GM19455 (cell line): ENCODE measurements around the gene DUSP1.

Experiments
- ATAC-seq: cut with Tn5 transposase; IDR thresholded peaks from one replicate; pipeline ENCODE4 v1.9.1; 2021; ENCODE audit not compliant: unreplicated experiment

DUSP1 gene

GRCh38 chr5:172745838-172746237 is 25.2 kb downstream of the DUSP1 start:
- no peak for ATAC-seq

- ATAC-seq: no peak
Measured at GRCh38 chr5:172745406-172745805, 25.6 kb downstream of the DUSP1 start.

DNA sequence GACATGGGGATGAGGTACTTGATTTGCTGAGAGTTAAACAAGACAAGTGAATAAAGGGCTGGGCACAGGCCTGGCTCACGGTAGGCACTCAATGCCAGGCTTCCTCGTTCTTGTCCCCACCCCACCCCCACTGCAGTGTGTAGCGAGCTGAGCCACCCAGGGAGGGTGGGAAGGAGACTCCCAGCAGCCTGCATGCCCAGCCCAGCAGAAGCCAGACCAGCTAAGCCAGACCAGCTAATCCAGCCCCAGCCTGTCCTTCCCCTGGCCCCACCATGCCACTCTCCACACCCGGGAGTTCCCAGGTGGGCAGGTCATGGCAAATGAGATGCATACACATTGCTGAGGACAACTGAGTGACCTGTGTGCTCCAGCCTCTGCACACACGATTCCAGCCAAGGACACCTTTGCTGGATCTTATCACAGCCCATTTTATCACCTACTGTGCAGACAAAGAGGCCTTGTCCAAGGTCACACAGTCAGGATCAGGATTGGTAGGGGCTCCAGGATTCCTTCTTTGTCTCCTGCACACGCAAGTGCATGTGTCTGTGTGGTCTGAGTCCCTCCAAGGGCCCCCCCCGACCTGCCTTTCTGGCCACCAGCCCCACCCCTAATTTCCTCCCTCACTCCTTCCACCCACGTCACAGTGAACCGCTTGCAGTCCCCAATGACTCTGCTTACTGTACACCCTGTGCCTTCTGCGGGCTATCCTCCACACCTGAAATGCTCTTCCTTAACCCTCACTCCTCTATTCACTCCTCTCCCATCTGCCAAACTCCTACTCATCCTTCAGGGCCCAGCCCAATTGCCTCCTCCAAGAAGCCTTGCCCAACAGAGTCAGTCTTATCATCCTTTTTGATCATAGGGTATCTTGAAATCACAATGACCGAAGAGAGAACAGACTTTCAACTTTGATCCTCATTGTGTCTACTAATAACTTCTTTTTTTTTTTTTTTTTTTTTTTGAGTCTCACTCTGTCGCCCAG is 26.6 kb downstream of the DUSP1 start:
- ATAC-seq: no peak

- no peak for ATAC-seq
Measured at GRCh38 chr5:172743112-172743959, 27.7 kb downstream of the DUSP1 start.

- ATAC-seq: no peak
Measured at GRCh38 chr5:172741206-172741582, 29.8 kb downstream of the DUSP1 start.

DNA sequence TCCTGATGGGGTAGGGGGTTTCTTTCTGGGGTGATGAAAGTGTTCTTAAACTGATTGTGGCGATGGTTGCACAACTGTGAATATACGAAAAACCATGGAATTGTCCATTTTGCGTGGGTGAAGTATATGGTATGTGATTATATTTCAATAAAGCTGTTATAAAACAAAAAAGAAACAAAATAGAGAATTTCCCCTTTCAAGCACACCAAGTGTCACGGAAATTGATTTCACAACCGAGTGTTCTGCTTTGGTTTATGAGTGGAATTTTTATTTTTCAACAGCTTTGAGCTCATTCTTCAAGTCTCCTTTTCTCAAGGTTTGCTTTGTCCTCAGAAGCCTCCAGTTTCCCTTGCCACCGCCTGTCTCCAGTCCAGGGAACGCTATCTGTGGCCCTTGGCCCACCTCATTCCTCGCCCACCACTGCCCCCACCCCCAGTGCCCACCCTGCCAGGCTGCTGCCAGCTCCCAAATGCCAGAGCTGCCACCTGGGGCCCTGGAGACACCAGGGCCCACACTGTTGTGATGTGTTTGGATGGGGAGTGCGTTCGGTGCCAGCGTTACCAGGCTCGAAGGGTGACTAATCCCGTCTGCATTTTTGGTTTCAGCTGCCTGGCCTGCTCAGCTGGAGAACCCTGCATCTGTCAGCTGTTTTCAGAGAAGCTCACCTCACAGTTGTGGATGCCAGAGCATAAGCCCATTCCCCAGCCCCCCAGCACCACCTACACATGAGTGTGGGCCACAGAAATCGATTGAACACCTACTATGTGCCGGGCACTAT is 30.4 kb downstream of the DUSP1 start:
- no peak for ATAC-seq

DNA sequence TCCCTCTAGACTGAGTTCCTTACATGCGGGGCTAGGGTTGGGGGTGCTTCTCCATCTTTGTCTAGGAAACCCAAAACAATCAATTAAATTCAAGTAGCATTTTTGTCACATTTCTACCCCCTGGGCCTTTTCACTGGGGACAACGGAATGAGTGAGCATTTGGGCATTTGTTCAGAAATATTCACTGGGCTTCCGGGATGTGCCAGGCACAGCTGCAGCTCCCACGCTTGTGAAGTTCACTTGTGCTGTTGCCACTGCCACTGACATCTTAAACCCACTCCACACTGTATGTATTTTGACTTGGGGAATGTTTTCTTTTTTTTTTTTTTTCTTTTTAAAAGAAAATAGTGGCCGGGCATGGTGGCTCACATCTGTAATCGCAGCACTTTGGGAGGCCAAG is 31.6 kb downstream of the DUSP1 start:
- ATAC-seq: no peak

DNA sequence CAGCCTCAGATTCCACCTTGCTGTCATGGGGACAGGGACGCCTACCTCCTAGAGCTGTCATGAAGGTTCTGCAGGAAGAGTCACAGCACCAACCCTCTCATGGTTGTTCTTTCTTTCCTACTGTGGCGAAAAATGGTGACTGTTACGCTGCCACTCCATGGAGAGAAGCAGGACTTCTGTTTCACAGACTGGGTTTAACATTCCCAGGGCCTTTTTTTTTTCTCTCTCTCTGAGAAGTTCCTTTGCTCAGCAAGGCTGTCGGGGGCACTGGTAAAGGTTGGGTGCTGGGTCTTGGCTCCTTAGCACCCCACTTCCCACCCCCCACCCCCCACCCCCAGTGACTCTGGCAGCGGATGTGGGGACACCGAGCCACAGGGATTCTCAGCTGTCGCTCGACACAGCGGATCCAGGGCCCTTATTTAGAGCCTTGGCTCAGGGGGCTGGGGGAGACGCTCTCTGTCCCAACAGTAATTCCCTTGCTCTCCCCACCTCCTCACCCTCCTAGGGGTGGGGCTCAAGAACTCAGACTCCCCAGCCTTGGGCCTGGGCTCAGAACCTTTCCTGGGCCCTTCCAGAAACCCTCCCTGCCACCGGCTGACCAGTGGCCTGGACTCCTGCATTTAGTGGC is 34.4 kb downstream of the DUSP1 start:
- ATAC-seq: no peak

DNA sequence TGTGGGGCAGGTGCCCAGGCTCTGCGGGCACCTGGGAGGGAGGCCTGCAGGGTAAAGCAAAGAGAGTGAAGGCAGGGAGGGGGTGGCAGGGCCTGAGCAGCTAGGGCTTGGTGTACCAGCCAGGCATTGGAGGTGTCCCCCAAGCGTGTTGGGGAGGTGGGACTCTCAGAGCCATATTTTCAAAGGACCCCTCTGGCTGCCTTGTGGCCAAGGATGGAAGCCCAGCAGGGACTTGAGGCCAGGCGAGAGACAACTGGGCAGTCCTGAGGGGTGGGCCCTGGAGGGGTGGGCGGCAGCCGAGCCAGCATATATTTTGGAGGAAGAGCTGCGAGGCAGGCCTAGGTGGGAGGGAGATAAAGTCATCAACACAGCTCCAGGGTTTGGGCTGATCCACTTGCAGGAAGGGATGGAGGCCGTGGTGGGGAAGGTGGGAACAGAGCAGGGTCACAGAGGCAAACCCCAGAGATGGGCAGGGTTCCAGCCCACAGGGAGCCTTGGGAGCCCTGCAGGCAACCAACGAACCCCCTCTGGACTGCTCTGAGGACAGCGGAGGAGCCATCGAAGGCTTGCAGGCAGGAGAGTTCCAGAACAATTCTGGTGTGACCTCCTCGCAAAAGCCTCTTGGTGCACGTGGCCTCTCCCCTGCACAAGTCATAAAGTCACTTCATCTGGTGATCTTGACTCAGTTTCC is 35.7 kb downstream of the DUSP1 start:
- no peak for ATAC-seq

DNA sequence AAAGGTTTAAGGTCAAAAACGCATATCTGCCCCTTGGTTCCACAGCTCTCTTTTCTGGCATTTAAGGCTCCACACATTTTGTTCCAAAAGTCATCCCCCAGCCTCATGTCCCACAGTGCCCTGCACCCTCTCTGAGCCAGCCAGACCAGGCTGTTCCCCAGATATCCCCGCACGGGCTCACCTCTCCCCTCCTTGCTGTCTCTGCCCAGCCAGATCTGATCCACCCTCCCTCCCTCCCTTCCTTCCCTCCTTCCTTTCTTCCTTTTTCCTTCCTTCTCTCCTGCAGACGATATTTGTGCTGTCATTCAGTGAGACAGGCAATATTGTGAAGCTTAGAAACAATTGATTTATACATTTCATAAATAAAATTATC is 37.0 kb downstream of the DUSP1 start:
- no peak for ATAC-seq

DNA sequence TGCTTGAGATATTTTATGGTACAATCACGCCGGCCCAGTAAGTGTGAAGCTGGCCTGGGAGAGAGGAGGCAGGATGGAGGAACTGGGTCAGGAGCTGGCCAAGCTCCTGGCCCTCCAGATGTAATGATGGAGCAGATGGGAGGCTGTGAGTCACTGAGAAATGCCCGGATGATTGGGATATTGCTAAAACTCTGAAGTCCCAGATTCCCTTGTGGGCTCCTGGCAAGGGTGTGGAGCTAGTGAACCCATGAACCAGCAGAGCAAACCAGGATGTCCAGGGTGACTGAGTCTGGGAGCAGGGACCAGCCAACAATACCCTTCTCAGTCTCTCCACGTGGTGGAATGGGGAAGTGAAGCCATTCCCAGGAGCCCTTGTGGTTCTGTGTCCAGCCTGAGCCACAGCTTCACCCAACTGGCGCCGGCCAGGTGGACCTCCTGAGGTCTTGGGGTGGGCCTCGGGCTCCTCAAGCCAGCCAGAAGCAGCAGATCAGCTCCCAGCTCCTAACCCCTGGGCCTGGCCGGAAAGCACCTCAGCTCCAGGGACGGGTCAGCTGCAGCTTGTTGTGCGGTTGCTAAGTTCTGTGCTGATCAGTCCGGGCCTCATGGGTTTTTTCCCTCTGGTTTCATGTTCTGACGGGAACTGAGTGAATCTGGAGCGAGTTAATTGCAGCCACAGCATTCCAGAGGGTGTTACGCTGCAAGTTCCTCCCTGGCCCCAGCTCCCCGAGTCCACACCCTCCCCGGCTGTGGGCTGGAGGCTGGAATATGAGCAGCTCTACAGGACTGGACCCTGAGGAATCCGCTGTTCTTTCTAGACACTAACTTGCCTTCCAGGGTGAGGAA is 37.6 kb downstream of the DUSP1 start:
- no peak for ATAC-seq

DNA sequence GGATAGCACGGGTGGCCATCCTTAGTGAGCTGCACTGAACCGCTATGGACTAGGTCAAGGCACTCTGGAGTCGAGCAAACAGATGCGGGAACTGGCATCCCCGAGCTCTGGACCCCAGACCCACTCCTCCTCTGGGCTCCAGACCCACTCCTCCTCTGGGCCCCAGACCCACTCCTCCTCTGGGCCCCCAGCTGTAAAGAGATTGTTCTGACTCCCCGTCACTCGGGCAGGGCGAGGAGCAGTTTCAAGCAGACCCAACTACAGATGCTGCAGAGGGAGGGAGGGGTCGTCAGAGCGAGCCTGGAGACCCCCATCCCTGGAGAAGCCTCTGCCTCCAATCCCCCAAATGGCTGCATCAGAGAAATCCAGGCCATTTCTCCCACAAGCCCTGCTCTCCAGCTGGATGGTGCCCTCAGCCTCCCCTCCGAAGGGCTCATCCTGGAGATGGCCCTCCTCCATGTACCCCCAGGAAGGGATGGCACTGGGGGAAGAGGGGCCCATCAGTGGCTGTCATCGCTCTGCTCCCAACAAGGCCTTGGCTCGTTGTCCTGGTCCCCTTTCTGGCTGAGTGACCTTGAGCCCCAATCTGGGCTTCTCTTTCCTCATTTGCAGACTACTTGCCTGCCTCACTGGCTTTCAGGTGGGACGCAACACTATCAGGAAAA is 38.7 kb downstream of the DUSP1 start:
- ATAC-seq: no peak

DNA sequence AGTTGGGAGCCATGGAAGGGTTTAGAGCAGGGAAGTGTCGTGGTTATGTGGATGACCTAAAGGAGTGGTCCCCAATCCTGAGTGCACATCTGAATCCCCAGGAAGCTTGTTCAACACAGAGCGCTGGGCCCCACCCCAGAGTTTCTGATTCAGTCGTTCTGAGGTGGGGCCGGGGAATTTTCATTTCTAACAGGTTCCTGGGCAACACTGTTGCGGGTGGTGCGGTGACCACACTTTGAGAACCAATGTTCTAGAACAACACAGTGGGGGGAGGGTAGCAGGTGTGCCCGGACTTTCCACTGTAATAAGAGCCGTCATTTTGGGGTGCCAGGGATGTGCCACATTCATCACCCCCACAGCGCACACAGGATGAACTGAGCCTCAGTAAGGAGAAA is 39.3 kb downstream of the DUSP1 start:
- ATAC-seq: no peak

- ATAC-seq: no peak
Measured at GRCh38 chr5:172730981-172731679, 39.9 kb downstream of the DUSP1 start.

- no peak for ATAC-seq
Measured at GRCh38 chr5:172730222-172730621, 40.8 kb downstream of the DUSP1 start.

GRCh38 chr5:172729588-172729987 is 41.4 kb downstream of the DUSP1 start:
- no peak for ATAC-seq

- no peak for ATAC-seq
Measured at GRCh38 chr5:172728481-172729241, 42.3 kb downstream of the DUSP1 start.
